Rectal smooth muscle tissue (tissue), 1 donor: ENCODE data around the gene TMEM184B.

ENCODE experiments used
- H3K27ac ChIP-seq: one replicate; pipeline ENCODE4 v1.7.0; 2013; ENCODE audit warnings: low read depth, low read length, inconsistent platforms
- H3K27me3 ChIP-seq: one replicate; pipeline ENCODE4 v1.7.0; 2013; ENCODE audit warnings: low read length; ENCODE audit not compliant: control insufficient read depth, insufficient read depth
- H3K36me3 ChIP-seq: one replicate; pipeline ENCODE4 v1.7.0; 2013; ENCODE audit warnings: low read length; ENCODE audit not compliant: control insufficient read depth, insufficient read depth
- H3K4me1 ChIP-seq: one replicate; pipeline ENCODE4 v1.7.0; 2013; ENCODE audit warnings: low read length; ENCODE audit not compliant: control insufficient read depth, insufficient read depth
- H3K4me3 ChIP-seq: one replicate; pipeline ENCODE4 v1.7.0; 2013; ENCODE audit warnings: low read length
- H3K9ac ChIP-seq: one replicate; pipeline ENCODE4 v1.7.0; 2013; ENCODE audit warnings: low read length

TMEM184B gene

GRCh38 chr22:38272373-38273134 lies at the start of gene TMEM184B:
Gene TMEM184B, minus strand, starts transcription at chr22:38273010. Its CDS starts 25,049 bp downstream, at chr22:38247961.
- peaks cover 21% of the 10 kb centered on the region for H3K4me1 ChIP-seq
- H3K27me3 ChIP-seq, result no peaks in the 10 kb centered on the region
- peak within 1 kb of the TSS; percentile 87 for H3K4me3 ChIP-seq
- peak within 1 kb of the TSS; percentile 92 for H3K27ac ChIP-seq
- H3K36me3 ChIP-seq, result no peaks in the 10 kb centered on the region
- peak within 1 kb of the TSS; percentile 76 for H3K9ac ChIP-seq

GRCh38 chr22:38320605-38321402 lies 48.0 kb upstream of the TMEM184B start:
- Histone ChIP-seq H3K9ac (no peak overlapping the region), H3K27ac (no peak overlapping the region), H3K27me3 (no peaks in the 10 kb centered on the region), H3K36me3 (no peaks in the 10 kb centered on the region), H3K4me1 (peaks cover 12% of the 10 kb centered on the region), H3K4me3 (no peak overlapping the region)

GRCh38 chr22:38318792-38319773 lies 46.3 kb upstream of the TMEM184B start:
- Histone ChIP-seq H3K9ac (peak overlapping the region; percentile 2), H3K27me3 (no peaks in the 10 kb centered on the region), H3K4me1 (peaks cover 22% of the 10 kb centered on the region), H3K36me3 (no peaks in the 10 kb centered on the region), H3K4me3 (no peak overlapping the region), H3K27ac (peak overlapping the region; percentile 97)

GRCh38 chr22:38317995-38318715 lies 45.3 kb upstream of the TMEM184B start:
- Histone ChIP-seq H3K36me3 (no peaks in the 10 kb centered on the region), H3K27ac (peak overlapping the region; percentile 97), H3K27me3 (no peaks in the 10 kb centered on the region), H3K4me3 (peak overlapping the region; percentile 64), H3K9ac (peak overlapping the region; percentile 59), H3K4me1 (peaks cover 31% of the 10 kb centered on the region)

- peak within 1 kb of the TSS; percentile 84 for H3K4me3 ChIP-seq
- H3K9ac ChIP-seq, result peak within 1 kb of the TSS; percentile 78
- no peaks in the 10 kb centered on the region for H3K36me3 ChIP-seq
- H3K4me1 ChIP-seq, result peaks cover 33% of the 10 kb centered on the region
- no peaks in the 10 kb centered on the region for H3K27me3 ChIP-seq
- peak within 1 kb of the TSS; percentile 97 for H3K27ac ChIP-seq
Measured at GRCh38 chr22:38317122-38317994, 44.5 kb upstream of the TMEM184B start, which contains the start of gene CSNK1E. Gene CSNK1E, minus strand, starts transcription at chr22:38317433. Its CDS starts 3,276 bp downstream, at chr22:38314157.

GRCh38 chr22:38316364-38317121 lies 43.7 kb upstream of the TMEM184B start:
- H3K36me3 ChIP-seq, result no peaks in the 10 kb centered on the region
- peak overlapping the region; percentile 78 for H3K9ac ChIP-seq
- H3K4me1 ChIP-seq, result peaks cover 33% of the 10 kb centered on the region
- H3K27me3 ChIP-seq, result no peaks in the 10 kb centered on the region
- H3K4me3 ChIP-seq, result peak overlapping the region; percentile 84
- peak overlapping the region; percentile 92 for H3K27ac ChIP-seq

- no peaks in the 10 kb centered on the region for H3K36me3 ChIP-seq
- H3K4me1 ChIP-seq, result peaks cover 38% of the 10 kb centered on the region
- no peaks in the 10 kb centered on the region for H3K27me3 ChIP-seq
- peak overlapping the region; percentile 78 for H3K9ac ChIP-seq
- peak overlapping the region; percentile 84 for H3K4me3 ChIP-seq
- peak overlapping the region; percentile 92 for H3K27ac ChIP-seq
Measured at GRCh38 chr22:38315823-38316363, 43.1 kb upstream of the TMEM184B start.

GRCh38 chr22:38314933-38315822 lies 42.4 kb upstream of the TMEM184B start:
- Histone ChIP-seq H3K4me1 (peaks cover 45% of the 10 kb centered on the region), H3K4me3 (peak overlapping the region; percentile 84), H3K36me3 (no peaks in the 10 kb centered on the region), H3K27me3 (no peaks in the 10 kb centered on the region), H3K27ac (peak overlapping the region; percentile 92), H3K9ac (peak overlapping the region; percentile 18)

GRCh38 chr22:38314051-38314932 lies 41.5 kb upstream of the TMEM184B start:
- Histone ChIP-seq H3K36me3 (no peaks in the 10 kb centered on the region), H3K4me1 (peaks cover 52% of the 10 kb centered on the region), H3K9ac (peak overlapping the region; percentile 18), H3K27me3 (no peaks in the 10 kb centered on the region), H3K4me3 (peak overlapping the region; percentile 84), H3K27ac (peak overlapping the region; percentile 92)
